HG03571 (cell line): ENCODE measurements around the gene ZNF585A.

Experiments used
- ATAC-seq: cut with Tn5 transposase; IDR thresholded peaks from one replicate; pipeline ENCODE4 v1.9.1; 2021; ENCODE audit not compliant: unreplicated experiment

Gene ZNF585A

DNA sequence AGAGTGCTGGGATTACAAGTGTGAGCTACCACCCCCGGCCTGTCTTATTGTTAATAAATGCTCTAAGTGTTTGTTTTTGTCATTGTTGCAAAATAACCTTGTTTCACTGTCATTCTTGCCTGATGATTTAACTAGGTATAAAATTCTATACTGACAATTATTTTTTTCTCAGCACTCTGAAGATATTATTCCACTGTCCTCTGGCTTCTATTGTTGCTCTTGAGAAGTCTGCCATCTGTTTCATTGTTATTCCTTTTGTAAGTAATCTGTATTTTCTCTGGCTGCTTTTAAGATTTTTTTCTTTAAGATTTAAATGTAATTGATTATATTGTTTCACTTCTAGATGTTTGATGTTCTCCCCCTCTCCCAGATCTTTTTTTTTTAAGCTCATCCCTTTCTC, 76.6 kb downstream of the ZNF585A start:
- ATAC-seq, result no peak
